Neural cell (in vitro differentiated cells): ENCODE measurements around the gene MRPS6. TPM values are rescaled to one million over a fixed set of nuclear protein-coding genes. Genes with fewer than 3 reads are reported as not detected.

Experiments used
- H2AFZ ChIP-seq: fragments of 200-600, 300-800 bp; sonication (generic), shearing (Covaris generic); 2 replicates; pipeline ENCODE4 v1.6.0; 2014; ENCODE audit warnings: low read depth, mild to moderate bottlenecking, antibody characterized with exemption, low read length, moderate library complexity
- H3F3A ChIP-seq: fragments of 200-600 bp; shearing (Covaris generic); 2 replicates; pipeline ENCODE4 v1.6.1; 2016; ENCODE audit warnings: mild to moderate bottlenecking, moderate library complexity, mixed read lengths, antibody characterized with exemption, low read length; ENCODE audit not compliant: insufficient read depth, poor library complexity, severe bottlenecking
- H3K27ac ChIP-seq: fragments of 200-600, 300-800 bp; sonication (generic), shearing (Covaris generic); 2 replicates; pipeline ENCODE4 v1.5.1; 2014; ENCODE audit warnings: mild to moderate bottlenecking, low read length, moderate library complexity
- H3K27me3 ChIP-seq: fragments of 300-800, 200-600 bp; sonication (generic), shearing (Covaris generic); 2 replicates; pipeline ENCODE4 v1.6.0; 2014; ENCODE audit warnings: mild to moderate bottlenecking, low read depth, low read length, moderate library complexity; ENCODE audit not compliant: insufficient read depth
- H3K36me3 ChIP-seq: fragments of 300-800, 200-600 bp; sonication (generic), shearing (Covaris generic); 2 replicates; pipeline ENCODE4 v1.5.1; 2014; ENCODE audit warnings: mild to moderate bottlenecking, antibody characterized with exemption, low read length, moderate library complexity; ENCODE audit not compliant: insufficient read depth
- H3K4me2 ChIP-seq: fragments of 300-800, 200-600 bp; sonication (generic), shearing (Covaris generic); 2 replicates; pipeline ENCODE4 v1.6.0; 2014; ENCODE audit warnings: mild to moderate bottlenecking, low read length
- H3K4me3 ChIP-seq: fragments of 300-800, 200-600 bp; sonication (generic), shearing (Covaris generic); 2 replicates; pipeline ENCODE4 v1.5.1; 2014; ENCODE audit warnings: mild to moderate bottlenecking, low read length, moderate library complexity
- H3K79me2 ChIP-seq: fragments of 200-600 bp; shearing (Covaris generic); replicated peaks from 2 replicates; pipeline ENCODE4 v1.6.0; 2014; ENCODE audit warnings: mild to moderate bottlenecking, low read length, moderate library complexity; ENCODE audit not compliant: insufficient read depth
- H3K9ac ChIP-seq: fragments of 300-800, 200-600 bp; sonication (generic), shearing (Covaris generic); 2 replicates; pipeline ENCODE4 v1.6.1; 2016; ENCODE audit warnings: mild to moderate bottlenecking, low read length, mixed read lengths
- H3K9me2 ChIP-seq: fragments of 200-600 bp; shearing (Covaris generic); 2 replicates; pipeline ENCODE4 v1.6.1; 2016; ENCODE audit warnings: mild to moderate bottlenecking, low read length, mixed read lengths; ENCODE audit not compliant: insufficient read depth
- H3K9me3 ChIP-seq: fragments of 200-600, 300-800 bp; sonication (generic), shearing (Covaris generic); 2 replicates; pipeline ENCODE4 v1.6.1; 2016; ENCODE audit warnings: mild to moderate bottlenecking, mixed run types, low read length, moderate library complexity, mixed read lengths
- H4K20me1 ChIP-seq: fragments of 200-600 bp; shearing (Covaris generic); 2 replicates; pipeline ENCODE4 v1.6.1; 2016; ENCODE audit warnings: mild to moderate bottlenecking, mixed run types; ENCODE audit not compliant: insufficient read depth
- CTCF ChIP-seq: fragments of 450-650 bp; IDR thresholded peaks from 2 replicates; pipeline ENCODE4 v1.5.1; 2014; ENCODE audit warnings: antibody characterized with exemption, mild to moderate bottlenecking, moderate library complexity; ENCODE audit not compliant: poor library complexity, severe bottlenecking
- EP300 ChIP-seq: fragments of 450-650 bp; conservative IDR thresholded peaks from 2 replicates; pipeline ENCODE4 v1.6.1; 2014; ENCODE audit warnings: antibody characterized with exemption, mild to moderate bottlenecking, moderate library complexity; ENCODE audit not compliant: poor library complexity, severe bottlenecking
- EZH2 ChIP-seq: fragments of 200-600, 300-800 bp; shearing (Covaris generic), sonication (generic); IDR thresholded peaks from 2 replicates; pipeline ENCODE4 v1.6.1; 2014; ENCODE audit warnings: antibody characterized with exemption, low read length, borderline replicate concordance, mild to moderate bottlenecking; ENCODE audit not compliant: insufficient read depth, poor library complexity, severe bottlenecking
- MXI1 ChIP-seq: fragments of 450-650 bp; conservative IDR thresholded peaks from 2 replicates; pipeline ENCODE4 v1.6.1; 2014; ENCODE audit warnings: antibody characterized with exemption, mild to moderate bottlenecking; ENCODE audit not compliant: poor library complexity, severe bottlenecking
- POLR2AphosphoS5 ChIP-seq: IDR thresholded peaks from 2 replicates; pipeline ENCODE4 v1.6.1; 2012
- RAD21 ChIP-seq: fragments of 450-650 bp; conservative IDR thresholded peaks from 2 replicates; pipeline ENCODE4 v1.6.1; 2014; ENCODE audit warnings: antibody characterized with exemption, mild to moderate bottlenecking, moderate library complexity
- REST ChIP-seq: IDR thresholded peaks from 2 replicates; pipeline ENCODE4 v1.6.1; 2012; ENCODE audit warnings: borderline replicate concordance
- SMC3 ChIP-seq: fragments of 450-650 bp; conservative IDR thresholded peaks from 2 replicates; pipeline ENCODE4 v1.6.1; 2014; ENCODE audit warnings: antibody characterized with exemption, mild to moderate bottlenecking, moderate library complexity; ENCODE audit not compliant: poor library complexity
- TAF1 ChIP-seq: IDR thresholded peaks from 2 replicates; pipeline ENCODE4 v1.6.1; 2012; ENCODE audit warnings: low read depth
- polyA plus RNA-seq: library from polyadenylated mRNA; depleted of rRNA; stranded (reverse); fragments of >200 nt; gene quantifications from 2 replicates; pipeline ENCODE4 v1.2.3, GENCODE V29; 2014

Gene MRPS6
- polyA plus RNA-seq, 1 donor from 2014 or later, result 70.1 TPM

GRCh38 chr21:34093083-34093482 is 19.7 kb downstream of the MRPS6 start:
- Histone ChIP-seq H3K9me2 (no peaks in the 10 kb centered on the region), H3F3A (no peaks in the 10 kb centered on the region), H3K36me3 (peaks cover 4% of the 10 kb centered on the region), H3K9ac (no peak overlapping the region), H4K20me1 (no peaks in the 10 kb centered on the region), H3K27me3 (no peaks in the 10 kb centered on the region), H3K27ac (peak overlapping the region; percentile 7), H3K4me3 (no peak overlapping the region), H3K9me3 (no peaks in the 10 kb centered on the region), H3K79me2 (peaks cover 44% of the 10 kb centered on the region), H3K4me2 (no peak overlapping the region), H2AFZ (no peak overlapping the region)
- no peak for TF ChIP-seq REST
- no peak for TF ChIP-seq CTCF
- no peak for TF ChIP-seq POLR2AphosphoS5
- TF ChIP-seq MXI1, result no peak
- no peak for TF ChIP-seq RAD21
- no peak for TF ChIP-seq EP300
- no peak for TF ChIP-seq EZH2
- TF ChIP-seq SMC3, result no peak
- no peak for TF ChIP-seq TAF1

GRCh38 chr21:34094949-34095348 is 21.6 kb downstream of the MRPS6 start:
- Histone ChIP-seq H3K9me3 (no peaks in the 10 kb centered on the region), H3K9me2 (no peaks in the 10 kb centered on the region), H3K36me3 (peaks cover 4% of the 10 kb centered on the region), H3K4me3 (no peak overlapping the region), H3K27me3 (no peaks in the 10 kb centered on the region), H3K27ac (no peak overlapping the region), H3K9ac (no peak overlapping the region), H2AFZ (no peak overlapping the region), H4K20me1 (no peaks in the 10 kb centered on the region), H3K79me2 (peaks cover 49% of the 10 kb centered on the region), H3K4me2 (no peak overlapping the region), H3F3A (no peaks in the 10 kb centered on the region)
- TF ChIP-seq POLR2AphosphoS5, result no peak
- TF ChIP-seq RAD21, result no peak
- no peak for TF ChIP-seq REST
- TF ChIP-seq EP300, result no peak
- no peak for TF ChIP-seq MXI1
- no peak for TF ChIP-seq SMC3
- no peak for TF ChIP-seq EZH2
- TF ChIP-seq TAF1, result no peak
